Peyer's patch (tissue), 4 donors: Measurements from ENCODE around the gene ANK2. TPM values are rescaled to one million over a fixed set of nuclear protein-coding genes. Genes with fewer than 3 reads are reported as not detected.
A peak's percentile ranks its signal among the peaks of the same experiment; 100 is the strongest.

Source experiments
- DNase-seq, 3 donors: peaks; one replicate each; pipeline ENCODE4 v3.0.0-alpha.2; 2017 to 2019
- H3K27ac ChIP-seq, 4 donors: fragments of 200-600 bp; sonication (generic); one replicate each; pipeline ENCODE4 v1.5.1; 2016 to 2019
- H3K27me3 ChIP-seq, 2 donors: fragments of 200-600 bp; sonication (generic); one replicate each; pipeline ENCODE4 v1.5.1; 2019
- H3K36me3 ChIP-seq, 3 donors: fragments of 200-600 bp; sonication (generic); one replicate each; pipeline ENCODE4 v1.5.1; 2016 to 2019
- H3K4me1 ChIP-seq, 4 donors: fragments of 200-600 bp; sonication (generic); one replicate each; pipeline ENCODE4 v1.5.1; 2016 to 2019
- H3K4me3 ChIP-seq, 4 donors: fragments of 200-600 bp; sonication (generic); 1 replicate in 3 of 4; 2 replicates in 1 of 4; pipeline ENCODE4 v1.5.1; 2016 to 2019; ENCODE audit warnings: mild to moderate bottlenecking in 1 of 4
- H3K9me3 ChIP-seq, 4 donors: fragments of 200-600 bp; sonication (generic); one replicate each; pipeline ENCODE4 v1.5.1; 2016 to 2019; ENCODE audit warnings: mild to moderate bottlenecking in 1 of 4
- POLR2A ChIP-seq, 2 donors: fragments of 450-650 bp; IDR thresholded peaks; one replicate each; pipeline ENCODE4 v1.5.1; 2017; ENCODE audit warnings: antibody characterized with exemption in 2 of 2, mild to moderate bottlenecking in 2 of 2, moderate library complexity in 2 of 2
- total RNA-seq, 4 donors: library from RNA; depleted of rRNA; stranded (reverse); fragments of >200 nt; gene quantifications; one replicate each; pipeline ENCODE4 v1.1.0, GENCODE V29; 2016
- TF ChIP-seq, protein P1 (sequence below), 6 experiments: fragments of 450-650 bp in 4 of 6; fragments of 200-600 bp in 2 of 6; sonication (generic) in 1 of 6; IDR thresholded peaks; one replicate each; pipeline ENCODE4 v1.5.1; 2017 to 2019; ENCODE audit warnings: antibody characterized with exemption in 6 of 6, mild to moderate bottlenecking in 3 of 6, moderate library complexity in 1 of 6

The ANK2 gene
- total RNA-seq, 4 donors from 2014 or later = 5.3 to 85.0 (median 21.1) TPM

DNA sequence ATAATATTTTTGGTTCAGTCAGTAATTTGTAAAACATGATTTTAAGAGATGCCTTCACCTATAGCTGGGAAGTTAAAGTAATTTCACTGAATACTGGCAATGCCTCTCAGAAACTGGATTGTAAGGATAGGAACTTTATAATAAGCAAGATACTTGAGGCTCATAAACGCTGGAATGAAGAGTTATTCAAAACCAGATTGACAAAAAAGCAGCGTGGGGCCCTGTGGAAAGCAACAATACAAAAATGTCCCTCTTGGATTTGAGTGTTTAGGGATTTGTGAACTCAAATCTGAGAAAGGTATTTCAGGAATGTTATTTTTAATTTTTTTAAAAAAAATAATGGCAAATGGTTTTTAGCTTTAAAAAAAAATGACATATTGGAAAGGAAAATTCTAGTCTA is 94.6 kb downstream of the ANK2 start:
- no peak for DNase-seq
- no peaks in the 10 kb centered on the region for H3K36me3 ChIP-seq
- no peaks in the 10 kb centered on the region for H3K9me3 ChIP-seq
- no peak overlapping the region for H3K4me3 ChIP-seq
- no peaks in the 10 kb centered on the region for H3K27me3 ChIP-seq
- TF ChIP-seq, protein P1, sequence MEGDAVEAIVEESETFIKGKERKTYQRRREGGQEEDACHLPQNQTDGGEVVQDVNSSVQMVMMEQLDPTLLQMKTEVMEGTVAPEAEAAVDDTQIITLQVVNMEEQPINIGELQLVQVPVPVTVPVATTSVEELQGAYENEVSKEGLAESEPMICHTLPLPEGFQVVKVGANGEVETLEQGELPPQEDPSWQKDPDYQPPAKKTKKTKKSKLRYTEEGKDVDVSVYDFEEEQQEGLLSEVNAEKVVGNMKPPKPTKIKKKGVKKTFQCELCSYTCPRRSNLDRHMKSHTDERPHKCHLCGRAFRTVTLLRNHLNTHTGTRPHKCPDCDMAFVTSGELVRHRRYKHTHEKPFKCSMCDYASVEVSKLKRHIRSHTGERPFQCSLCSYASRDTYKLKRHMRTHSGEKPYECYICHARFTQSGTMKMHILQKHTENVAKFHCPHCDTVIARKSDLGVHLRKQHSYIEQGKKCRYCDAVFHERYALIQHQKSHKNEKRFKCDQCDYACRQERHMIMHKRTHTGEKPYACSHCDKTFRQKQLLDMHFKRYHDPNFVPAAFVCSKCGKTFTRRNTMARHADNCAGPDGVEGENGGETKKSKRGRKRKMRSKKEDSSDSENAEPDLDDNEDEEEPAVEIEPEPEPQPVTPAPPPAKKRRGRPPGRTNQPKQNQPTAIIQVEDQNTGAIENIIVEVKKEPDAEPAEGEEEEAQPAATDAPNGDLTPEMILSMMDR (IDR thresholded peaks at IDR 0.05) = no peak
- no peak for TF ChIP-seq POLR2A (IDR thresholded peaks at IDR 0.05)
- no peak overlapping the region for H3K27ac ChIP-seq
- peaks cover 0 to 7% (median 2%) of the 10 kb centered on the region in 4 donors for H3K4me1 ChIP-seq

DNA sequence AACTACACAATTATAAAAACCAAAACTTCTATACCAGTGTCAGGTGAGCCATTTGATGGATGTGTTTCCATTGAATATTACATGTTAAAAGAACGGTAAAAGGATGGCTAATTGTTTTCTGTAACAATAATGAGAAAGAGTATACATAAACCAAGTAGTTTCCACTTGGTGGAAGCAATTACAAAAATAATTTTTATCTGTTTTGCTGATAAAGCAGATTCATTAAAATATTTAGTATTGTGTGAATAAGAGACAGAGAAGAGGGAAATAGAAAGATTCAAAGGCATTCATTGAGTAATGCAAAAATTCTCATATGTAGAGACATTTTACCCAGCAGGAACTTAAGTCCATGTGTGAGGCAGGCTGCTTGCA is 95.7 kb downstream of the ANK2 start:
- Histone ChIP-seq H3K4me1 (peaks cover 0 to 7% (median 2%) of the 10 kb centered on the region in 4 donors), H3K36me3 (no peaks in the 10 kb centered on the region), H3K27me3 (no peaks in the 10 kb centered on the region), H3K9me3 (no peaks in the 10 kb centered on the region), H3K4me3 (no peak overlapping the region), H3K27ac (no peak overlapping the region)
- TF ChIP-seq POLR2A (IDR thresholded peaks at IDR 0.05) = no peak
- TF ChIP-seq, protein P1 (IDR thresholded peaks at IDR 0.05) = no peak
- no peak for DNase-seq

DNA sequence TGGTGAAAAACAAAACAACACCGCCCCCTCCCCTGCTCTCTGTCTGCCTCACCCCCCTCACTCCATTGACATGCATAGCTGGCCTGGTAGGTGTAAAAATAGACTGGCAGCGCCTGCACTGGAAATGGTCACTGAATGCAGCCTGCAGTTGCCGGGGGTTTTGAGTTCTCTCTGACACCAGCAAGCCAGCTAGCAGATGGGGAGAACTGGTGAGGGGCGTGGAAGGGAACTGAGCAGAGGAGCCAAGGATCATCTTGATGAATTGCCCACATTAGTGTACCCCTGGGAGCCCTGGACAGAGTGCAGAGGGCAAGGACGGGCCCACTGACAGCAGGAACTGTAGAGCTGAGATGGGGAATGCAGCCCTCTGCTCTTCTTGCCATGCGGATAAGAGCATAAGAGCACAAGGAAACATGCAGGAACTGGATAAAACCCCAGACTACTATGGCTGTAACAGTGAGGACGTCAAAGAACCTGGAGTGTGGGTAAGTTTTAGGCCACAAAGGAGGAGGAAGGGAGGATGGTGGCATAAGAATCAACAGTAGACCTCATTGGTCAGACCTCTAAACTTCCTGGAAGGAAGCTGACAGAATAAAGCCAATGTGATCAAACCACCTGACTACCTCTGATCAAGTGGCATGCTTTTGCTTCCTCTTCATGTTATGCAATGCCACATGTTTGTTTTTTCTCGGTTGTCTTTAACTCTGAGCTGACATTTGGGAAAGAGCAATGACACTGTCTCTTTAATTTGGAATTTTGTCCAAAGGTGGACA is 96.3 kb downstream of the ANK2 start:
- H3K27me3 ChIP-seq = no peaks in the 10 kb centered on the region
- H3K4me1 ChIP-seq = peaks cover 0 to 7% (median 2%) of the 10 kb centered on the region in 4 donors
- no peaks in the 10 kb centered on the region for H3K9me3 ChIP-seq
- H3K36me3 ChIP-seq = no peaks in the 10 kb centered on the region
- no peak overlapping the region for H3K4me3 ChIP-seq
- TF ChIP-seq, protein P1 (IDR thresholded peaks at IDR 0.05) = no peak
- TF ChIP-seq POLR2A (IDR thresholded peaks at IDR 0.05) = no peak
- no peak overlapping the region for H3K27ac ChIP-seq
- no peak for DNase-seq

DNA sequence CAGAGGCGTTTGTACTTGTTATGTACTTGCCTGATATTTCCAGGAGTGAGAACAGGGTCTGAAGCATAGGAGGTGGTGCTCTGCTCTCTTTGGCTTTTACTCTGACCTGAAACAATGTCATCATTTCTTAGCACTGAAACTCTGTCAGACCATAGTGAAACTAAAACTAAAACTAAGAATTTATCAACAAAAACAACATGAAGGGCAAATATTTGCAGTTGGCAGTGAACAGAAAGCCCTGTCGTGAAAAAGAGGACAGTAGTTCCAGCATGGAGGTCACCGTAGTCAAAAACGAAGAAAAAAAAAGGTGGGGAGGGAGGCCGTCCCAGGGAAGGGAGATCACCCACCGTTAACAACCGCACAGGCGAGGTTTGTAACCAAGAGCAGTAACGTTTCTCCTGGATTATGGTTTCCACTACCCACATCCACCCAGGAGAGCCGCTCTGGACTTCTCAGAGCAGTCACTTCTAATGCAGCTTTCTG is 97.5 kb downstream of the ANK2 start:
- H3K27ac ChIP-seq = peak overlapping the region in 3 of 4 donors; percentile 1 to 64 (median 26)
- H3K27me3 ChIP-seq = no peaks in the 10 kb centered on the region
- H3K9me3 ChIP-seq = no peaks in the 10 kb centered on the region
- no peaks in the 10 kb centered on the region for H3K36me3 ChIP-seq
- TF ChIP-seq, protein P1 (IDR thresholded peaks at IDR 0.05) = no peak
- TF ChIP-seq POLR2A (IDR thresholded peaks at IDR 0.05) = no peak
- peaks cover 0 to 7% (median 2%) of the 10 kb centered on the region in 4 donors for H3K4me1 ChIP-seq
- H3K4me3 ChIP-seq = peak overlapping the region in 3 of 4 donors; percentile 14 to 48 (median 46)
- no peak for DNase-seq

DNA sequence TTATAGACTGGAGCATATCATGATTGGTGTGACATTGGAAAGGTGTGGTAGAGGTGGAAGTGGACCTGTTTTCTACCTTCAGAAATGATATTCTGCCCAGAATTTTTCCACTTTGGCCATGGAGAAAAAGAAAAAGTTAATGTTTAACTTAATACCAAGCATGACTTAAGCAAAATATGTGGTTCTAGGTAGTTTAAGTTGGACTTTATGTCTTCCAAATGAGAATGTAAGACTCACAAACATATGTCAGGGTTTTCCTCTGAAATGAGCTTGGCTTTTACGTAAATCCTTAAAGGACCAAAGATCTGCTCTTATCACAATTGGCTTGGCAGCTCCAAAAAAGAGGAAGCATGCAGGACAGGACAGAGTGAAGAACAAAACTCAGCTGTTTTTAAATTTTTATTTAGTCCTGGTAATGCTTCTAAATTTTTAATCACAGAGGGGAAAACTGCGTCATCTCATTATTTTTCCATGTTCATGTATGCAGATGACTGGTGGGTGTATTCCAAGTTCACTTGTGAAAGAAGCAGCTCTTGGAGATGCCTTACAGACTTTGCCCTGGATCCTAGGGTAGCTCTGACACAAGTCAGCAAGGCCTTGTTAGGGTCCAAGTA is 98.2 kb downstream of the ANK2 start:
- H3K9me3 ChIP-seq = no peaks in the 10 kb centered on the region
- H3K36me3 ChIP-seq = no peaks in the 10 kb centered on the region
- TF ChIP-seq, protein P1 (IDR thresholded peaks at IDR 0.05) = no peak
- no peak for TF ChIP-seq POLR2A (IDR thresholded peaks at IDR 0.05)
- no peaks in the 10 kb centered on the region for H3K27me3 ChIP-seq
- peak overlapping the region in 3 of 4 donors; percentile 1 to 64 (median 26) for H3K27ac ChIP-seq
- DNase-seq = no peak
- H3K4me1 ChIP-seq = peaks cover 0 to 7% (median 2%) of the 10 kb centered on the region in 4 donors
- peak overlapping the region in 2 of 4 donors; percentile 46 to 48 for H3K4me3 ChIP-seq
